ENCODE measurements around the gene MTHFD2L. TPM values are rescaled to one million over a fixed set of nuclear protein-coding genes. Genes with fewer than 3 reads are reported as not detected.

MTHFD2L gene
- total RNA-seq, 1 donor from 2014 or later = 11.0 TPM

DNA sequence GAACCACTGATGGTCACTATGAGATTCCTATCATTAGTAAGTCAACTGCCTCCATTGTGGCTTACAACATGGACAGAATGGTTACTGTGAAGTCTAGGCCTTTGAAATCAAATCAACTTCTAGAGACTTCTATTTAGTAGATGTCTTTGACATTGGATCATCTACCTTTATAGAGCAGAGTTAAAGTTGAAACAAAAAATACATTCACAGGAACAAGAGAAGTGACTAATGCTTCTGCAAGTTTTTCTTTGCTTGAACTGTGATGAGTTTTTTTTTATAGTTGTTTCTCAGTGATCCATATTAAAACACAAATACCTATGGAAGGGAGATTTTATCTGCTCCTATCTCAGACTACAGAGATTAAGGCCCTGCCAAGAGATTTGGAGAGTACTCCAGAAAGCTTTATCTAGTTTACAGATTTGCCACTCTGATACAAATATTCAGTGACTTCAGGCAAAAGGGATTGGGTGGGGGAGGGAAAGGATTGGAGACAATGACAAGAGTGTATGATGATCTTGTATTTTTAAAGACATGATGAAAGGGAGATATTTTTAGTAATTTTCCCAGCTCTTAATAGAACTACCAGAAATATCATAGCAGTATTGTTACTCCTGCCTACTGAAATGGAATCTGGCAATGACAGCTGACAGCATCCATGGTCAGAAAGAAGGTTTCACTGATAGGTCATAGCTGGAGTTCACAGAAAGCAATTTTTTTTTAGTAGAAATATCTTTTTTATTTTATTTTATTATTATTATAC is 134.4 kb downstream of the MTHFD2L start:
- no peak for DNase-seq
- no peak overlapping the region for H3K27ac ChIP-seq
- intact Hi-C loops (cut with DNase I) = no loop called here
- ATAC-seq = no peak
- H3K27me3 ChIP-seq (ENCODE audit: low read depth) = no peaks in the 10 kb centered on the region
- TF ChIP-seq, protein P1, sequence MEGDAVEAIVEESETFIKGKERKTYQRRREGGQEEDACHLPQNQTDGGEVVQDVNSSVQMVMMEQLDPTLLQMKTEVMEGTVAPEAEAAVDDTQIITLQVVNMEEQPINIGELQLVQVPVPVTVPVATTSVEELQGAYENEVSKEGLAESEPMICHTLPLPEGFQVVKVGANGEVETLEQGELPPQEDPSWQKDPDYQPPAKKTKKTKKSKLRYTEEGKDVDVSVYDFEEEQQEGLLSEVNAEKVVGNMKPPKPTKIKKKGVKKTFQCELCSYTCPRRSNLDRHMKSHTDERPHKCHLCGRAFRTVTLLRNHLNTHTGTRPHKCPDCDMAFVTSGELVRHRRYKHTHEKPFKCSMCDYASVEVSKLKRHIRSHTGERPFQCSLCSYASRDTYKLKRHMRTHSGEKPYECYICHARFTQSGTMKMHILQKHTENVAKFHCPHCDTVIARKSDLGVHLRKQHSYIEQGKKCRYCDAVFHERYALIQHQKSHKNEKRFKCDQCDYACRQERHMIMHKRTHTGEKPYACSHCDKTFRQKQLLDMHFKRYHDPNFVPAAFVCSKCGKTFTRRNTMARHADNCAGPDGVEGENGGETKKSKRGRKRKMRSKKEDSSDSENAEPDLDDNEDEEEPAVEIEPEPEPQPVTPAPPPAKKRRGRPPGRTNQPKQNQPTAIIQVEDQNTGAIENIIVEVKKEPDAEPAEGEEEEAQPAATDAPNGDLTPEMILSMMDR (IDR thresholded peaks at IDR 0.05) = no peak
- H3K9me3 ChIP-seq = no peaks in the 10 kb centered on the region
- no peak overlapping the region for H3K4me3 ChIP-seq
- H3K36me3 ChIP-seq = no peaks in the 10 kb centered on the region
- no peaks in the 10 kb centered on the region for H3K4me1 ChIP-seq

DNA sequence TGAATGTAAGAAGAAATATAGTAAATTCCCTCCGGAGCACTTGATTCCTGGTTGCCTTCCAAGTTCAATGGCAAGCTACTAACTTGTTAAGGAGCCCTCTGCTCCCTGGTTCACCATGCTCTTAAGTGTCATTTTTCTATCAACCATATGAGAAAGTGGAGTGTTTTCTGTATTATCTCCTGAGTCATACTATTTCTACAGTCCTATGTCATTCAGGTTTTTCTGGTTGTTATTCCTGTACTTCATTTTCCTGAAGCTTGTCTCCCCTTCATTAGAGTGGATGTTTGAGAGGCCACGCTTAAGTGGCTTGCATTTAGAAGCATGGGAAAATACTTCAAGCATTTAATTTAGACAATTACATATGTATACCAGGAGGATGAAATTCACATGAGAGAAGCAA is 135.6 kb downstream of the MTHFD2L start:
- no peak overlapping the region for H3K4me3 ChIP-seq
- DNase-seq (no peak), ATAC-seq (peak; percentile 37 to 77)
- no peaks in the 10 kb centered on the region for H3K27me3 ChIP-seq (ENCODE audit: low read depth)
- H3K27ac ChIP-seq = no peak overlapping the region
- H3K36me3 ChIP-seq = no peaks in the 10 kb centered on the region
- no peaks in the 10 kb centered on the region for H3K4me1 ChIP-seq
- TF ChIP-seq, protein P1 (IDR thresholded peaks at IDR 0.05) = no peak
- intact Hi-C loops (cut with DNase I) = no loop called here
- no peaks in the 10 kb centered on the region for H3K9me3 ChIP-seq

DNA sequence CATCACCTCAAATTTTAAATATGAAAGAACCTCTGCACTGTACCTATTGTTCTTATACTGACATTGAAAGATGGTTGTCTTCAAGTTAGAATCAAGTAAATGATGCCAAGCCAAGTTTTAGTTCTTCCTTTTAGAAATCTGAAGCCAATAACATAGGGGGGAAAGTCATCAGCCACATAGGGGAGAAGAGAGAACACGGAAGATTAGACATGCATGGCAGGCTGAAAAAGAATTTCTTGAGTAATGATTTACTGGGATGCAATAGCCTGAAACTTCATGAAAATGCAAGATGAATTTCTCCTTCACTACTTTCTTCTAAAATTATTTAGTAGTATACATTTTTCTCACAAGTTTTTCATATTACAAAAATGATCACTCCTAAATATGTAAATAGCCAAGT is 136.8 kb downstream of the MTHFD2L start:
- DNase-seq (no peak), ATAC-seq (no peak)
- H3K4me3 ChIP-seq = no peak overlapping the region
- no peaks in the 10 kb centered on the region for H3K27me3 ChIP-seq (ENCODE audit: low read depth)
- no peaks in the 10 kb centered on the region for H3K36me3 ChIP-seq
- H3K27ac ChIP-seq = no peak overlapping the region
- H3K9me3 ChIP-seq = no peaks in the 10 kb centered on the region
- H3K4me1 ChIP-seq = no peaks in the 10 kb centered on the region
- intact Hi-C loops (cut with DNase I) = no loop called here
- TF ChIP-seq, protein P1 (IDR thresholded peaks at IDR 0.05) = no peak

DNA sequence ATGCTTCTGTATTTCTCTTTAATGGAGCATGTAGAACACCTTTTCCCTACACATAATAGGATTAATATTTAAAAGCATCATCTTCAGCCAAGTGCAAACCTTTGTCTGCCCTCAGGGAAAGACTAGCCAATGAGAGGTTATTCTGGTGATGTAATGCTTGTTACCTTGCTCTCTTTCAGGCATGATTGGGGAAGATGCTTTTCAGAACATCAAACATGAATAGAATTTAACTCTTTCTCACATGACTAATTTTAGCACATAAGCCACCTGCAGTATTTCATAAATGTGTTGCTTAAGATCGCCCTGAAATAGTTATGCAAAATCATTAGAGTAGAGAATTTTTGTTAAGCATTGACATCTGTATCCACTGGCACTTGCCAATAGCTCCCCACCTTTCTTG is 139.6 kb downstream of the MTHFD2L start:
- TF ChIP-seq, protein P1 (IDR thresholded peaks at IDR 0.05) = no peak
- Histone ChIP-seq H3K4me1 (no peaks in the 10 kb centered on the region), H3K9me3 (no peaks in the 10 kb centered on the region), H3K4me3 (no peak overlapping the region), H3K27me3 (ENCODE audit: low read depth) (no peaks in the 10 kb centered on the region), H3K36me3 (no peaks in the 10 kb centered on the region), H3K27ac (no peak overlapping the region)
- intact Hi-C loops (cut with DNase I) = no loop called here
- no peak for DNase-seq
- no peak for ATAC-seq

DNA sequence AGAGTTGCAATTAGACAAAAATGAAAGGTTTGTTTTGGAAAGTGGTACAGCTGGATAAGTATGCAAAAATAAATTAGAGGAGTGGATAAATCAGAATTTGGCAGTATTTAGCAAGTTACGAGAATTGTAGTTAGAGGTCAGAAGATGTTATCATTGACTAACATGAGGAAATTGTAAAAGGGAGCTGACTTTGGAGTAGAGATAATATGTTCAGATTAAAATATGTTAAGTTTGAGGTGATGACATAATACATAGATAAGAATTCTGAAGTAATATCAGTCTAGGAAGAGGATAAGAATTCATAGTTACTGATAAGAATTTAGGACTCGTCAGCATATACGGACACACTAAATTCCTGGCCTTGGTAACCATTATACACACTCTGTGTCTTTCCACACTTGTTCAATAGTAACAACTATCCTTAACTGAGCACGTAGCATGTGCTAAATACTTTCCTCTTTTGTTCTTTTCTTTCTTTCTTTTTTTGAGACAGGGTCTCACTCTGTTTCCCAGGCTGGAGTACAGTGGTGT is 146.2 kb downstream of the MTHFD2L start:
- Histone ChIP-seq H3K9me3 (no peaks in the 10 kb centered on the region), H3K4me3 (no peak overlapping the region), H3K27ac (no peak overlapping the region), H3K27me3 (ENCODE audit: low read depth) (no peaks in the 10 kb centered on the region), H3K4me1 (no peaks in the 10 kb centered on the region), H3K36me3 (no peaks in the 10 kb centered on the region)
- no peak for DNase-seq
- no peak for ATAC-seq
- TF ChIP-seq, protein P1 (IDR thresholded peaks at IDR 0.05) = no peak
- intact Hi-C loops (cut with DNase I) = no loop called here

Measured in lower lobe of right lung (tissue), 2 donors.